NCI-H2029 (cell line): ENCODE results near the gene KRTAP29-1.
"Not testable (repeated sequence)": the region's sequence is repeated elsewhere in the genome, so short reads cannot be mapped to it uniquely, and the experiment has no call there.

ENCODE experiments used
- DNase-seq: peaks from one replicate; lab custom pipeline; 2025; lab: John Stamatoyannopoulos, UW

The KRTAP29-1 gene

GRCh38 chr17:41301916-41302901 lies at the start of gene KRTAP29-1:
Gene KRTAP29-1 (minus strand): TSS chr17:41302851. CDS start chr17:41302851, 0 bp downstream.
- DNase-seq = no peak

GRCh38 chr17:41351177-41351576 lies 48.5 kb upstream of the KRTAP29-1 start:
- DNase-seq = no peak

GRCh38 chr17:41350381-41350878 lies 47.8 kb upstream of the KRTAP29-1 start, which contains the start of gene KRT33A:
Gene KRT33A (minus strand): TSS chr17:41350828. CDS start chr17:41350767, 61 bp downstream.
- not testable (repeated sequence) for DNase-seq

GRCh38 chr17:41347869-41348760 lies 45.5 kb upstream of the KRTAP29-1 start:
- DNase-seq = no peak

- not testable (repeated sequence) for DNase-seq
Observed at GRCh38 chr17:41346421-41346820, 43.8 kb upstream of the KRTAP29-1 start.

GRCh38 chr17:41345992-41346391 lies 43.3 kb upstream of the KRTAP29-1 start:
- DNase-seq = no peak

GRCh38 chr17:41343029-41343428 lies 40.4 kb upstream of the KRTAP29-1 start:
- no peak for DNase-seq

- DNase-seq = no peak
Observed at GRCh38 chr17:41340934-41341861, 38.5 kb upstream of the KRTAP29-1 start.

GRCh38 chr17:41340494-41340893 lies 37.8 kb upstream of the KRTAP29-1 start:
- DNase-seq = no peak

- no peak for DNase-seq
Observed at GRCh38 chr17:41339571-41340172, 37.0 kb upstream of the KRTAP29-1 start.

GRCh38 chr17:41338961-41339485 lies 36.4 kb upstream of the KRTAP29-1 start:
- no peak for DNase-seq

- no peak for DNase-seq
Observed at GRCh38 chr17:41335747-41336146, 33.1 kb upstream of the KRTAP29-1 start.

- DNase-seq = no peak
Observed at GRCh38 chr17:41334385-41335305, 32.0 kb upstream of the KRTAP29-1 start.

- DNase-seq = no peak
Observed at GRCh38 chr17:41333836-41334235, 31.2 kb upstream of the KRTAP29-1 start.

- no peak for DNase-seq
Observed at GRCh38 chr17:41333098-41333497, 30.4 kb upstream of the KRTAP29-1 start.

GRCh38 chr17:41332239-41332638 lies 29.6 kb upstream of the KRTAP29-1 start:
- no peak for DNase-seq

- DNase-seq = no peak
Observed at GRCh38 chr17:41331606-41332005, 29.0 kb upstream of the KRTAP29-1 start.

- DNase-seq = peak; percentile 48
Observed at GRCh38 chr17:41329279-41329948, 26.8 kb upstream of the KRTAP29-1 start.

GRCh38 chr17:41328207-41328606 lies 25.6 kb upstream of the KRTAP29-1 start:
- DNase-seq = no peak
